OCI-LY7 (cell line): ENCODE results near the gene RTEL1. TPM values are rescaled to one million over a fixed set of nuclear protein-coding genes. Genes with fewer than 3 reads are reported as not detected.

ENCODE experiments used
- small RNA-seq: library from RNA; depleted of rRNA; stranded (forward); fragments of <200 nt; gene quantifications from one replicate; pipeline ENCODE3, GENCODE V24; 2014
- total RNA-seq, 2 experiments: library from RNA; depleted of rRNA in 1 of 2; stranded (reverse); fragments of >200 nt in 1 of 2; shearing (Covaris generic) in 1 of 2; gene quantifications; 2 replicates each; pipeline ENCODE4 v1.2.3, GENCODE V29; 2014 to 2022

The RTEL1 gene
- total RNA-seq, 2 experiments from 2014 or later = 22.5 to 47.2 TPM

Small RNA genes lying within 50 kb of the gene (small RNA-seq; reads per million reads assigned to genes)
- not detected for gene LIME1
- not detected for gene TNFRSF6B

Other genes starting within 250 kb of the RTEL1 start
- not detected in 2 replicates for gene KCNQ2, start 185.7 kb upstream of the RTEL1 start, total RNA-seq (2014; rRNA removed; shearing (Covaris generic))
- not detected in 2 replicates for gene KCNQ2, start 185.7 kb upstream of the RTEL1 start, total RNA-seq (2022)
- gene EEF1A2, start 159.2 kb upstream of the RTEL1 start, total RNA-seq (2014; rRNA removed; shearing (Covaris generic)) = 0.22 and 0.36 TPM in 2 replicates
- 0.92 TPM in 1 of 2 replicates, not detected in the other for gene EEF1A2, start 159.2 kb upstream of the RTEL1 start, total RNA-seq (2022)
- 16.5 and 34.9 TPM in 2 replicates for gene PPDPF, start 137.5 kb upstream of the RTEL1 start, total RNA-seq (2014; rRNA removed; shearing (Covaris generic))
- 117 and 126 TPM in 2 replicates for gene PPDPF, start 137.5 kb upstream of the RTEL1 start, total RNA-seq (2022)
- gene PTK6, start 120.9 kb upstream of the RTEL1 start, total RNA-seq (2014; rRNA removed; shearing (Covaris generic)) = 0.05 and 0.13 TPM in 2 replicates
- gene PTK6, start 120.9 kb upstream of the RTEL1 start, total RNA-seq (2022) = 1.8 and 2.0 TPM in 2 replicates
- gene SRMS, start 110.6 kb upstream of the RTEL1 start, total RNA-seq (2014; rRNA removed; shearing (Covaris generic)) = not detected in 2 replicates
- 0.42 TPM in 1 of 2 replicates, not detected in the other for gene SRMS, start 110.6 kb upstream of the RTEL1 start, total RNA-seq (2022)
- 0.15 and 0.41 TPM in 2 replicates for gene FNDC11, start 104.2 kb upstream of the RTEL1 start, total RNA-seq (2014; rRNA removed; shearing (Covaris generic))
- gene FNDC11, start 104.2 kb upstream of the RTEL1 start, total RNA-seq (2022) = 2.1 and 3.0 TPM in 2 replicates
- gene HELZ2, start 84.1 kb upstream of the RTEL1 start, total RNA-seq (2014; rRNA removed; shearing (Covaris generic)) = 3.6 and 6.5 TPM in 2 replicates
- gene HELZ2, start 84.1 kb upstream of the RTEL1 start, total RNA-seq (2022) = 8.3 and 8.6 TPM in 2 replicates
- gene GMEB2, start 31.2 kb upstream of the RTEL1 start, total RNA-seq (2014; rRNA removed; shearing (Covaris generic)) = 14.3 and 15.6 TPM in 2 replicates
- 15.0 and 15.6 TPM in 2 replicates for gene GMEB2, start 31.2 kb upstream of the RTEL1 start, total RNA-seq (2022)
- gene STMN3, start 4.9 kb upstream of the RTEL1 start, total RNA-seq (2014; rRNA removed; shearing (Covaris generic)) = 4.0 and 6.7 TPM in 2 replicates
- gene STMN3, start 4.9 kb upstream of the RTEL1 start, total RNA-seq (2022) = 6.7 and 7.5 TPM in 2 replicates
- 1.4 and 6.6 TPM in 2 replicates for gene TNFRSF6B, start 38.3 kb downstream of the RTEL1 start, total RNA-seq (2014; rRNA removed; shearing (Covaris generic))
- gene TNFRSF6B, start 38.3 kb downstream of the RTEL1 start, total RNA-seq (2022) = 1.0 TPM in 1 of 2 replicates, not detected in the other
- 47.9 and 53.3 TPM in 2 replicates for gene ARFRP1, start 49.7 kb downstream of the RTEL1 start, total RNA-seq (2014; rRNA removed; shearing (Covaris generic))
- 82.1 and 85.6 TPM in 2 replicates for gene ARFRP1, start 49.7 kb downstream of the RTEL1 start, total RNA-seq (2022)
- 43.1 and 43.9 TPM in 2 replicates for gene ZGPAT, start 49.7 kb downstream of the RTEL1 start, total RNA-seq (2014; rRNA removed; shearing (Covaris generic))
- 50.8 and 55.4 TPM in 2 replicates for gene ZGPAT, start 49.7 kb downstream of the RTEL1 start, total RNA-seq (2022)
- 66.3 and 76.4 TPM in 2 replicates for gene LIME1, start 78.4 kb downstream of the RTEL1 start, total RNA-seq (2014; rRNA removed; shearing (Covaris generic))
- gene LIME1, start 78.4 kb downstream of the RTEL1 start, total RNA-seq (2022) = 67.9 and 75.6 TPM in 2 replicates
- 69.8 and 77.9 TPM in 2 replicates for gene SLC2A4RG, start 81.5 kb downstream of the RTEL1 start, total RNA-seq (2014; rRNA removed; shearing (Covaris generic))
- 110 and 113 TPM in 2 replicates for gene SLC2A4RG, start 81.5 kb downstream of the RTEL1 start, total RNA-seq (2022)
- 0.57 and 1.3 TPM in 2 replicates for gene ZBTB46, start 173.0 kb downstream of the RTEL1 start, total RNA-seq (2014; rRNA removed; shearing (Covaris generic))
- gene ZBTB46, start 173.0 kb downstream of the RTEL1 start, total RNA-seq (2022) = 0.67 and 1.1 TPM in 2 replicates
- not detected in 2 replicates for gene ABHD16B, start 203.2 kb downstream of the RTEL1 start, total RNA-seq (2014; rRNA removed; shearing (Covaris generic))
- 0.29 TPM in 1 of 2 replicates, not detected in the other for gene ABHD16B, start 203.2 kb downstream of the RTEL1 start, total RNA-seq (2022)
- 27.2 and 28.6 TPM in 2 replicates for gene TPD52L2, start 207.0 kb downstream of the RTEL1 start, total RNA-seq (2014; rRNA removed; shearing (Covaris generic))
- 47.0 and 51.0 TPM in 2 replicates for gene TPD52L2, start 207.0 kb downstream of the RTEL1 start, total RNA-seq (2022)
- gene DNAJC5, start 236.8 kb downstream of the RTEL1 start, total RNA-seq (2014; rRNA removed; shearing (Covaris generic)) = 23.5 and 27.7 TPM in 2 replicates
- gene DNAJC5, start 236.8 kb downstream of the RTEL1 start, total RNA-seq (2022) = 24.1 and 27.5 TPM in 2 replicates